Activated CD4-positive, alpha-beta T cell treated with anti-CD3 and anti-CD28 coated beads, Interleukin-2, amount 10 ng/mL, durations not matched to agents 24 days and 14 days (primary cell): Measurements from ENCODE around the gene PDLIM1. TPM values are rescaled to one million over a fixed set of nuclear protein-coding genes. Genes with fewer than 3 reads are reported as not detected.
"Not testable (repeated sequence)": the region's sequence is repeated elsewhere in the genome, so short reads cannot be mapped to it uniquely, and the experiment has no call there.

ENCODE experiments used
- DNase-seq: peaks from one replicate; pipeline ENCODE4 v3.0.0; 2022
- H3K27ac Mint-ChIP-seq: one replicate; pipeline ENCODE4 v1.8.0; 2022; ENCODE audit warnings: mild to moderate bottlenecking, mixed read lengths
- H3K27me3 Mint-ChIP-seq: one replicate; pipeline ENCODE4 v1.8.0; 2022; ENCODE audit warnings: mixed read lengths
- H3K36me3 Mint-ChIP-seq: one replicate; pipeline ENCODE4 v1.8.0; 2022; ENCODE audit warnings: low read depth, mild to moderate bottlenecking, mixed read lengths
- H3K4me1 Mint-ChIP-seq: one replicate; pipeline ENCODE4 v1.8.0; 2021; ENCODE audit warnings: mixed read lengths
- H3K4me3 Mint-ChIP-seq: one replicate; pipeline ENCODE4 v1.8.0; 2022; ENCODE audit warnings: mild to moderate bottlenecking, moderate library complexity, mixed read lengths
- H3K9me3 Mint-ChIP-seq: one replicate; pipeline ENCODE4 v1.8.0; 2021; ENCODE audit warnings: mixed read lengths
- intact Hi-C: fragments of 100-400 bp; cut with micrococcal nuclease; formaldehyde crosslinking; loops from one replicate; pipeline ENCODE4 v1.15.1; 2023
- total RNA-seq: library from RNA; stranded (reverse); gene quantifications from 2 replicates; pipeline ENCODE4 v1.2.3, GENCODE V29; 2022

PDLIM1 gene
- total RNA-seq, 1 donor from 2014 or later: 3.1 TPM

- H3K36me3 Mint-ChIP-seq: peaks cover 2% of the 10 kb centered on the region
- H3K4me1 Mint-ChIP-seq: peaks cover 29% of the 10 kb centered on the region
- no peak overlapping the region for H3K4me3 Mint-ChIP-seq
- DNase-seq: peak; percentile 52
- H3K27ac Mint-ChIP-seq: no peak overlapping the region
- no peaks in the 10 kb centered on the region for H3K27me3 Mint-ChIP-seq
- intact Hi-C loops: loop anchor here (2.0 to 5.0 kb wide), 2 partner anchors 37 to 47 kb away; partner anchors contain the start of gene PDLIM1
- H3K9me3 Mint-ChIP-seq: no peaks in the 10 kb centered on the region
Measured at GRCh38 chr10:95244152-95244551, 46.7 kb downstream of the PDLIM1 start.

- peak; percentile 42 for DNase-seq
- H3K27me3 Mint-ChIP-seq: no peaks in the 10 kb centered on the region
- intact Hi-C loops: loop anchor here (1.0 to 5.0 kb wide), 3 partner anchors 36 to 110 kb away; no protein-coding TSS in a partner anchor
- peaks cover 29% of the 10 kb centered on the region for H3K4me1 Mint-ChIP-seq
- H3K4me3 Mint-ChIP-seq: no peak overlapping the region
- H3K9me3 Mint-ChIP-seq: no peaks in the 10 kb centered on the region
- H3K27ac Mint-ChIP-seq: no peak overlapping the region
- H3K36me3 Mint-ChIP-seq: peaks cover 4% of the 10 kb centered on the region
Measured at GRCh38 chr10:95243318-95243617, 47.5 kb downstream of the PDLIM1 start.

GRCh38 chr10:95242581-95243317 is 48.1 kb downstream of the PDLIM1 start:
- Mint-ChIP-seq H3K36me3 (peaks cover 4% of the 10 kb centered on the region), H3K27me3 (no peaks in the 10 kb centered on the region), H3K4me3 (no peak overlapping the region), H3K27ac (no peak overlapping the region), H3K9me3 (no peaks in the 10 kb centered on the region), H3K4me1 (peaks cover 29% of the 10 kb centered on the region)
- DNase-seq: peak; percentile 80
- intact Hi-C loops: loop anchor here (1.0 to 5.0 kb wide), 3 partner anchors 35 to 109 kb away; no protein-coding TSS in a partner anchor

GRCh38 chr10:95241533-95241932 is 49.3 kb downstream of the PDLIM1 start:
- H3K27ac Mint-ChIP-seq: no peak overlapping the region
- peaks cover 32% of the 10 kb centered on the region for H3K4me1 Mint-ChIP-seq
- peaks cover 3% of the 10 kb centered on the region for H3K27me3 Mint-ChIP-seq
- H3K4me3 Mint-ChIP-seq: no peak overlapping the region
- H3K36me3 Mint-ChIP-seq: peaks cover 7% of the 10 kb centered on the region
- H3K9me3 Mint-ChIP-seq: no peaks in the 10 kb centered on the region
- peak; percentile 49 for DNase-seq
- intact Hi-C loops: loop anchor here (5.0 kb wide), 1 partner anchor 34 kb away; no protein-coding TSS in a partner anchor

- H3K4me3 Mint-ChIP-seq: no peak overlapping the region
- H3K36me3 Mint-ChIP-seq: peaks cover 7% of the 10 kb centered on the region
- peak; percentile 47 for DNase-seq
- peaks cover 32% of the 10 kb centered on the region for H3K4me1 Mint-ChIP-seq
- intact Hi-C loops: loop anchor here (5.0 kb wide), 1 partner anchor 34 kb away; no protein-coding TSS in a partner anchor
- no peaks in the 10 kb centered on the region for H3K9me3 Mint-ChIP-seq
- H3K27ac Mint-ChIP-seq: no peak overlapping the region
- H3K27me3 Mint-ChIP-seq: peaks cover 3% of the 10 kb centered on the region
Measured at GRCh38 chr10:95240811-95241210, 50.0 kb downstream of the PDLIM1 start.

- peak; percentile 31 for DNase-seq
- H3K27ac Mint-ChIP-seq, H3K36me3 Mint-ChIP-seq, H3K4me3 Mint-ChIP-seq, H3K27me3 Mint-ChIP-seq, H3K9me3 Mint-ChIP-seq: not testable (repeated sequence)
- intact Hi-C loops: loop anchor here (5.0 kb wide), 1 partner anchor 33 kb away; no protein-coding TSS in a partner anchor
- H3K4me1 Mint-ChIP-seq: peaks cover 30% of the 10 kb centered on the region
Measured at GRCh38 chr10:95240096-95240495, 50.7 kb downstream of the PDLIM1 start.

GRCh38 chr10:95237376-95238170 is 53.2 kb downstream of the PDLIM1 start:
- H3K9me3 Mint-ChIP-seq: peaks cover 7% of the 10 kb centered on the region

GRCh38 chr10:95236068-95236903 is 54.5 kb downstream of the PDLIM1 start:
- peak overlapping the region; percentile 83 for H3K27ac Mint-ChIP-seq
- H3K27me3 Mint-ChIP-seq: peaks cover 3% of the 10 kb centered on the region
- intact Hi-C loops: loop anchor here (1.0 to 5.0 kb wide), 3 partner anchors 9 to 689 kb away; partner anchors contain the start of gene HELLS
- peaks cover 25% of the 10 kb centered on the region for H3K4me1 Mint-ChIP-seq
- peak overlapping the region; percentile 50 for H3K4me3 Mint-ChIP-seq
- no peak for DNase-seq
- peaks cover 9% of the 10 kb centered on the region for H3K9me3 Mint-ChIP-seq
- peaks cover 16% of the 10 kb centered on the region for H3K36me3 Mint-ChIP-seq

More at GRCh38 chr10:95237376-95238170, 53.2 kb downstream of the PDLIM1 start:
- intact Hi-C loops: loop anchor here (5.0 kb wide), 1 partner anchor 690 kb away; the partner anchor contains the start of gene HELLS
- Mint-ChIP-seq H3K27me3 (peaks cover 3% of the 10 kb centered on the region), H3K36me3 (peaks cover 10% of the 10 kb centered on the region), H3K4me1 (peaks cover 22% of the 10 kb centered on the region), H3K4me3 (no peak overlapping the region), H3K27ac (peak overlapping the region; percentile 36)
- DNase-seq: no peak

GRCh38 chr10:95235676-95236067 is 55.1 kb downstream of the PDLIM1 start:
- DNase-seq: no peak
- peaks cover 3% of the 10 kb centered on the region for H3K27me3 Mint-ChIP-seq
- peak overlapping the region; percentile 8 for H3K4me3 Mint-ChIP-seq
- peaks cover 20% of the 10 kb centered on the region for H3K36me3 Mint-ChIP-seq
- intact Hi-C loops: loop anchor here (1.0 to 5.0 kb wide), 3 partner anchors 10 to 688 kb away; partner anchors contain the start of gene HELLS
- peaks cover 12% of the 10 kb centered on the region for H3K9me3 Mint-ChIP-seq
- peak overlapping the region; percentile 71 for H3K27ac Mint-ChIP-seq
- peaks cover 29% of the 10 kb centered on the region for H3K4me1 Mint-ChIP-seq

GRCh38 chr10:95234951-95235350 is 55.9 kb downstream of the PDLIM1 start:
- H3K4me1 Mint-ChIP-seq: peaks cover 32% of the 10 kb centered on the region
- no peak overlapping the region for H3K4me3 Mint-ChIP-seq
- intact Hi-C loops: loop anchor here (5.0 kb wide), 1 partner anchor 688 kb away; the partner anchor contains the start of gene HELLS
- no peak for DNase-seq
- peaks cover 21% of the 10 kb centered on the region for H3K36me3 Mint-ChIP-seq
- peaks cover 12% of the 10 kb centered on the region for H3K9me3 Mint-ChIP-seq
- H3K27ac Mint-ChIP-seq: no peak overlapping the region
- peaks cover 7% of the 10 kb centered on the region for H3K27me3 Mint-ChIP-seq

- no peak overlapping the region for H3K27ac Mint-ChIP-seq
- H3K4me1 Mint-ChIP-seq: peaks cover 32% of the 10 kb centered on the region
- no peak for DNase-seq
- H3K9me3 Mint-ChIP-seq: peaks cover 12% of the 10 kb centered on the region
- intact Hi-C loops: no loop called here
- peaks cover 17% of the 10 kb centered on the region for H3K36me3 Mint-ChIP-seq
- peaks cover 9% of the 10 kb centered on the region for H3K27me3 Mint-ChIP-seq
- no peak overlapping the region for H3K4me3 Mint-ChIP-seq
Measured at GRCh38 chr10:95233377-95234034, 57.3 kb downstream of the PDLIM1 start.

- H3K27me3 Mint-ChIP-seq, intact Hi-C loops: not testable (repeated sequence)
- DNase-seq: peak; percentile 81
- Mint-ChIP-seq H3K4me3 (peak overlapping the region; percentile 82), H3K36me3 (peaks cover 15% of the 10 kb centered on the region), H3K9me3 (peaks cover 12% of the 10 kb centered on the region), H3K4me1 (peaks cover 19% of the 10 kb centered on the region), H3K27ac (peak overlapping the region; percentile 85)
Measured at GRCh38 chr10:95230677-95231586, 59.9 kb downstream of the PDLIM1 start.
